Measurements from ENCODE around the gene SPECC1. TPM values are rescaled to one million over a fixed set of nuclear protein-coding genes. Genes with fewer than 3 reads are reported as not detected.

SPECC1 gene
- total RNA-seq, 1 experiment from 2014 or later: 46.4 TPM

- Histone ChIP-seq H4K20me1 (ENCODE audit: low read length) (no peaks in the 10 kb centered on the region), H3F3A (ENCODE audit: low read length, unreplicated experiment) (no peaks in the 10 kb centered on the region), H3K27ac (ENCODE audit: low read length) (no peak overlapping the region), H3K4me3 (ENCODE audit: low read length) (no peak overlapping the region), H3K9me3 (ENCODE audit: low read length) (no peaks in the 10 kb centered on the region), H3K27me3 (ENCODE audit: low read length) (no peaks in the 10 kb centered on the region), H3K9me2 (replicated peaks; ENCODE audit: low read length) (no peaks in the 10 kb centered on the region), H3K79me2 (ENCODE audit: low read length) (no peaks in the 10 kb centered on the region), H3K4me1 (ENCODE audit: insufficient read depth, low read length) (peaks cover 6% of the 10 kb centered on the region; the same call in 1 of the 2 replicates), H3K9ac (ENCODE audit: low read length) (no peak overlapping the region), H3K36me3 (ENCODE audit: low read depth, low read length) (no peaks in the 10 kb centered on the region), H2AFZ (ENCODE audit: low read length) (no peak overlapping the region), H3K4me2 (ENCODE audit: low read length) (no peak overlapping the region)
- ATAC-seq: no peak
- POLR2A ChIA-PET (ENCODE audit: unreplicated experiment): no interaction called here
- no TSS peak for BruUV-seq (replicated peaks)
- no peak for DNase-seq
- CTCF ChIA-PET: no interaction called here
- intact Hi-C loops (cut with micrococcal nuclease): no loop called here
- TF ChIP-seq CTCF (conservative IDR thresholded peaks at IDR 0.05; ENCODE audit: low read depth, low read length) (no peak), EZH2phosphoT487 (IDR thresholded peaks at IDR 0.05; ENCODE audit: borderline replicate concordance, low read length) (no peak), EZH2 (IDR thresholded peaks at IDR 0.05; ENCODE audit: low read length, unreplicated experiment) (no peak)
These were observed 80.8 kb downstream of the SPECC1 start for GRCh38 chr17:20089756-20090547.

- Histone ChIP-seq H3K27me3 (ENCODE audit: low read length) (no peaks in the 10 kb centered on the region), H3K4me3 (ENCODE audit: low read length) (no peak overlapping the region), H3F3A (ENCODE audit: low read length, unreplicated experiment) (no peaks in the 10 kb centered on the region), H2AFZ (ENCODE audit: low read length) (no peak overlapping the region), H3K4me2 (ENCODE audit: low read length) (no peak overlapping the region), H3K4me1 (ENCODE audit: insufficient read depth, low read length) (peaks cover 6% of the 10 kb centered on the region; the same call in 1 of the 2 replicates), H3K79me2 (ENCODE audit: low read length) (no peaks in the 10 kb centered on the region), H3K9me2 (replicated peaks; ENCODE audit: low read length) (no peaks in the 10 kb centered on the region), H3K9ac (ENCODE audit: low read length) (no peak overlapping the region), H3K9me3 (ENCODE audit: low read length) (no peaks in the 10 kb centered on the region), H3K27ac (ENCODE audit: low read length) (no peak overlapping the region), H4K20me1 (ENCODE audit: low read length) (no peaks in the 10 kb centered on the region), H3K36me3 (ENCODE audit: low read depth, low read length) (no peaks in the 10 kb centered on the region)
- BruUV-seq (replicated peaks): no TSS peak
- no peak for TF ChIP-seq EZH2phosphoT487 (IDR thresholded peaks at IDR 0.05; ENCODE audit: borderline replicate concordance, low read length)
- no peak for TF ChIP-seq CTCF (conservative IDR thresholded peaks at IDR 0.05; ENCODE audit: low read depth, low read length)
- POLR2A ChIA-PET (ENCODE audit: unreplicated experiment): interaction anchor here (0.8 kb wide), 1 partner anchor 25 kb away, joined by 4 read pairs; no protein-coding TSS in a partner anchor
- no peak for DNase-seq
- no peak for ATAC-seq
- CTCF ChIA-PET: no interaction called here
- intact Hi-C loops (cut with micrococcal nuclease): no loop called here
These were observed 82.2 kb downstream of the SPECC1 start for GRCh38 chr17:20091174-20092029.

All from PC-3 (cell line).